Right lobe of liver (tissue), 4 donors: ENCODE data around the gene CPM.

ENCODE experiments used
- POLR2A ChIP-seq: fragments of 450-650 bp; IDR thresholded peaks from one replicate; pipeline ENCODE4 v1.6.1; 2017; ENCODE audit warnings: antibody characterized with exemption, mild to moderate bottlenecking
- TF ChIP-seq, protein P1 (sequence below), 4 donors: fragments of 200-600 bp in 3 of 4; fragments of 450-650 bp in 1 of 4; IDR thresholded peaks; one replicate each; pipeline versions ENCODE4 v1.5.1 to v1.8.0; 2016 to 2022; ENCODE audit warnings: antibody characterized with exemption in 4 of 4, mild to moderate bottlenecking in 2 of 4
- donor health status: DM: no; HTN: no; CAD: no.
- donor health status: DM: no; HTN: no; CAD: no.
- donor health status: DM: no; HTN: yes; CAD: no.

DNA sequence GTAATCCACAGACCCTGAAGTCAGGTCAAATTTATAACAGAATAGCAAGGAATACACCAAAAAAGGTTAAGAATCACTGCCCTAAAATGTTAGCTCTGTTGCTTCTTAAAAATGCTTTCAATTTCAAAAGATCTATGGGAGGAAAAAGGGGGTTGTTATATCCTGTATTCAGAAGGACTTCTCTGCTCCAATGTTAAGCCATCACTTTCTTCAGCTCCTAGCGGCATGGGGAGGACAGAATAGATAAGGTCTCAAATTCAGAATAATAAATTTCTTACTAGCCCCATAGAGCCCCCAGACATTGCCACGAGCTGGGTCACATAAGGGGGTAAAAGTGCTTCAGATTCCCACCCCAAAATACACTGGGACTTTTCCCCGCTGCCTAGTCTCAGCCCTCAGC, 49.8 kb downstream of the CPM start:
- no peak for TF ChIP-seq POLR2A
- TF ChIP-seq, protein P1, sequence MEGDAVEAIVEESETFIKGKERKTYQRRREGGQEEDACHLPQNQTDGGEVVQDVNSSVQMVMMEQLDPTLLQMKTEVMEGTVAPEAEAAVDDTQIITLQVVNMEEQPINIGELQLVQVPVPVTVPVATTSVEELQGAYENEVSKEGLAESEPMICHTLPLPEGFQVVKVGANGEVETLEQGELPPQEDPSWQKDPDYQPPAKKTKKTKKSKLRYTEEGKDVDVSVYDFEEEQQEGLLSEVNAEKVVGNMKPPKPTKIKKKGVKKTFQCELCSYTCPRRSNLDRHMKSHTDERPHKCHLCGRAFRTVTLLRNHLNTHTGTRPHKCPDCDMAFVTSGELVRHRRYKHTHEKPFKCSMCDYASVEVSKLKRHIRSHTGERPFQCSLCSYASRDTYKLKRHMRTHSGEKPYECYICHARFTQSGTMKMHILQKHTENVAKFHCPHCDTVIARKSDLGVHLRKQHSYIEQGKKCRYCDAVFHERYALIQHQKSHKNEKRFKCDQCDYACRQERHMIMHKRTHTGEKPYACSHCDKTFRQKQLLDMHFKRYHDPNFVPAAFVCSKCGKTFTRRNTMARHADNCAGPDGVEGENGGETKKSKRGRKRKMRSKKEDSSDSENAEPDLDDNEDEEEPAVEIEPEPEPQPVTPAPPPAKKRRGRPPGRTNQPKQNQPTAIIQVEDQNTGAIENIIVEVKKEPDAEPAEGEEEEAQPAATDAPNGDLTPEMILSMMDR (IDR thresholded peaks at IDR 0.05): no peak
